ENCODE data around the gene CA12. TPM values are rescaled to one million over a fixed set of nuclear protein-coding genes. Genes with fewer than 3 reads are reported as not detected.

CA12 gene
- total and polyA plus RNA-seq, 2 of the 8 experiments (the other 6 are each of a cell fraction or from before 2014, with no cell fraction given): 4.7 to 4.9 TPM

GRCh38 chr15:63412551-63412950 lies 30.9 kb upstream of the CA12 start (continued):
- TF ChIP-seq SUZ12 (IDR thresholded peaks at IDR 0.05; ENCODE audit: low read length): no peak
